ENCODE results near the gene RIC8A.
A peak's percentile ranks its signal among the peaks of the same experiment; 100 is the strongest.
"Not testable (repeated sequence)": the region's sequence is repeated elsewhere in the genome, so short reads cannot be mapped to it uniquely, and the experiment has no call there.

Gene RIC8A

GRCh38 chr11:220641-221215 lies 13.2 kb downstream of the RIC8A start:
- DNase-seq, result not testable (repeated sequence)

DNA sequence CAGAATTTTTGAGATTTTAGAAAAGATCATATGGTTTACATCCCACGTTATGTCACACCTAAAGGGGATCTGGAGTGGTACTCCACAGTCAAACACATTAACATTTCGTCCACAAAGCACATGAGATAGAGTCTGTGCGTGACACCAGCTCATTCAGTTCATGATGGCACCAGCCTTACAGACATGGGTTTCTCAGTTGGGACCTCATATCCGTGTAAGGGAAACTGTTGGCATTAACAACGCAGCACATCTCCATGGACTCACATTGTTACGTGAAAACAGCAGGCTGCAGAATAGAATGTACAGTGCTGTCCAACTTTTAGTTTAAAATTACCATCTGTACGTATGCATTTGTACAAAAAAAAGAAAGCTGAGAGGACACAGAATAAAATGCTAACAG lies 14.0 kb downstream of the RIC8A start:
- no peak for DNase-seq

DNA sequence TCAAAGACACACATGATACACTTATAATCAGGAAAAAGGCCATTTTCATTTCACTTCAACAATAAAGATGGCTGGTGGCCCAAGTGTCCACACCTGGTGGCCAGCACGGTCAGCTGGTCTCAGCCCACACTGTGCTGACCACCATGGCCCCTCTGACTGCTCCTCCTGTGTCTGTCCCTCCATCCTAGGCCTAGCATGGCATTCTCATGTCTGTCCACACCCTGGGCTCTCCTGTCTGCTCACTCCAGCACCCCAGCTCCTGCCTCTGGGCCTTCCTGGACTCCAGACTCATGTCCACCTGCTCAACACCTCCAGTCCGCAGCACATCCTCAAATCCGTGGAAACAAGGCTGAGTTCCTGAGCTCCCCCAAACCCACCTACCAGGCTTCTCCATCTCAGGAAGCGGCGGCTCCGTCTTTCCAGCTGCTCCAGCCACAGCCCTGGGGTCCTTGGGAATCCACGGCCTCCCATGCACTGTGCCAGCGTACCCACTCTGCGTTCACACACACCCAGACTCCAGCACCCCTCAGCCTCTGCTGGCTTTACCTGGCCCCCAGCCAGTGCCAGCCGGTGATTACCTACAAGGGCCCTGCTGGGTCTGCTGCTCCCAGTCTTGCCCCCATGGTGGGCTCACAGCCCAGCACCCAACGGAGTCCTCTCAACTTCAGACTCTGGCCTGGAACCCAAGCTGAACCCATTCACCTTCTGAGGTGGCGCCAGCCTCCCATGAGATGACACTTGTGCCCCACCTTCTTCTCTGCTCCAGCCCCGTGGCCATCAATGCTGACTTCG lies 14.7 kb downstream of the RIC8A start:
- no peak for DNase-seq

- no peak for DNase-seq
These were observed 15.7 kb downstream of the RIC8A start for GRCh38 chr11:223026-223789.

- no peak for DNase-seq
These were observed 16.4 kb downstream of the RIC8A start for GRCh38 chr11:223884-224283.

DNA sequence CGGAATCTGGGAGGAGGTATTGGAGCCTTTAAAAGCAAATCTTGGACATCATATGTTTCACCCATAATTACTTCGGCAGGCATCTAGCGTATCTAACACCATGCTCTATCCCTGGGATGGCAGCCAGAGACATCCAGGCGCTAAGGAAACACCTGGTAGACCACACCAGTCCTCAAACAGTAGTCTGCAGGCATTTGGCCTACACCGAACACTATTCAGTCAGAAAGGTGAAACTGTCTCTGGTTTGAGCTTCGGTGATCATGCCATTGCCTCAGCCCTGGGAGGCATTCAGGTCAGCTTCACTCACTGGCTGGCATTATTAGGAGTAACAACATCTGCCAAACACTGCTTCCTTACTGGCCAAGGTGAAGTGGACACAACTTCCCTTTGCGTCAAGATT lies 16.9 kb downstream of the RIC8A start:
- no peak for DNase-seq

GRCh38 chr11:225734-226453 lies 18.4 kb downstream of the RIC8A start:
- no peak for DNase-seq

GRCh38 chr11:227824-228379 lies 20.4 kb downstream of the RIC8A start:
- DNase-seq, result no peak

DNA sequence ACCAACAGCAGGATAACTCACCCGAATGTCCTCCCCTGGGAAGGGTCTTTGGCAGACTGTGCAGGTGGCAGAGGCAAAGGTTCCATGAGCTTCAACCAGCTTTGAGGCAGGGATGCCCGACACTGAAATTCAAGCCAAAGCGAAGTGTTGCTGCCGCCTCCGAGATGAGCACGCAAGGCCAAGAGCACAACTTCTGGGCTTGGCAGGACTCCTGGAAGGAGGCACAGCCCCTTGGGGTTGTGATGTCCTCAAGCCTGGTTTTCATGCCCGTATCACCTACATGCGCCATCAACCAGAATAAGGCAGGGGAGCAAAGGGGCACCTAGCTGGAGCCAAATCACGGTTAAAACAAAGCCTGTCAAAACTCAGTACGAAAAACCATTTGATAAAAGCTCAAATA lies 22.9 kb downstream of the RIC8A start:
- DNase-seq, result no peak

GRCh38 chr11:232783-233565 lies 25.5 kb downstream of the RIC8A start:
- DNase-seq, result no peak

- no peak for DNase-seq
These were observed 27.7 kb downstream of the RIC8A start for GRCh38 chr11:235180-235579.

DNA sequence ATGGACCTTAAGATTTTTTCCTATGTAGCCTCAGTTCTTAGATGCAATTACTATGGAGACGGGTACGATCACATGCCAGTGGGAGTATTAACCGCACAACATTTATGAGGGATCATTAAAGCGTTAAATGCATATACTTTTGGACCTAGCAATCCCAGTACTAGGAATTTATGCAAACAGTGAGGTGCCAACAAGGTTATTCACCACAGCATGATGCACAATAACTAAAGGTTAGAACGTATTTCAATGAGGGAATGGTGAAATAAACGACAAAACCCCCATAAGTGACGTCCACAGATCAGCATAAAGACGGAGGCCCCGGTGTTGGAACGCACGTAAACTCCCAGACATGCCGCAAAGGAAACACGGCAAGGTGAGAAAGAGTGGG lies 28.1 kb downstream of the RIC8A start:
- no peak for DNase-seq

- peak; percentile 73 for DNase-seq
These were observed 28.7 kb downstream of the RIC8A start, which contains the start of gene SIRT3 for GRCh38 chr11:235997-236773. Gene SIRT3 (minus strand): TSS chr11:236342. CDS start chr11:236328, 14 bp downstream.

GRCh38 chr11:236774-237767 lies 29.6 kb downstream of the RIC8A start, which contains the start of gene PSMD13:
Gene PSMD13 (plus strand): TSS chr11:236976. CDS start chr11:237050, 74 bp downstream.
- DNase-seq, result peak; percentile 70

DNA sequence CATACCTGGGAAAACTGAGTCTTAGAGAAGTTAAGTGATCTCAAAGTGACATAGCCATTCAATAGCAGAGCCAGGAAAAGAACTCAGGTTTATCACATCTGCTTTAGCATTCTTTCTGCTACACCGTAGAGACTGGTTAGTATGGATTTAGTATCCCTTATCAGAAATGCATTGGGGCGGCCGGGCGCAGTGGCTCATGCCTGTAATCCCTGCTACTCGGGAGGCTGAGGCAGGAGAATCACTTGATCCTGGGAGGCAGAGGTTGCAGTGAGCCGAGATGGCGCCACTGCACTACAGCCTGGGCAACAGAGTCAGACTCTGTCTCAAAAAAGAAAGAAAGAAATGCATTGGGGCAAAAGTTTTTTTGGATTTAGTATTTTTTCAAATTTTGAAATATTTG lies 30.8 kb downstream of the RIC8A start:
- DNase-seq, result not testable (repeated sequence)

GRCh38 chr11:240315-240714 lies 32.8 kb downstream of the RIC8A start:
- no peak for DNase-seq

- no peak for DNase-seq
These were observed 34.1 kb downstream of the RIC8A start for GRCh38 chr11:241634-242033.

DNA sequence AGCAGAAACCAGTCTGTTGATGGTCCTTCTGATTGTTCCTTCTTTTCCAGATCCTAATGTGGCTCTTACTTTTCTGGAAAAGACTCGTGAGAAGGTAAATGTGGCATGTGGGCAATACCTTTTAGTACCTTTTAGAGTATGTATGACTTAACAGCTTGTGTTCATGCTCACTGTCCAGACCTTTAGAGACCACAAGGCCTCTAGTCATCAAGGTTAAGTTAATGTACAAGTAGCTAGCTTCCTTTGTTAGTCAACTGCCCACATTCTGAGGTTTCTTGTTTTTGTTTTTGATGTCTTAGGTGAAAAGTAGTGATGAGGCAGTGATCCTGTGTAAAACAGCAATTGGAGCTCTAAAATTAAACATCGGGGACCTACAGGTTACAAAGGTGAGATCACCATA lies 36.9 kb downstream of the RIC8A start:
- no peak for DNase-seq

DNA sequence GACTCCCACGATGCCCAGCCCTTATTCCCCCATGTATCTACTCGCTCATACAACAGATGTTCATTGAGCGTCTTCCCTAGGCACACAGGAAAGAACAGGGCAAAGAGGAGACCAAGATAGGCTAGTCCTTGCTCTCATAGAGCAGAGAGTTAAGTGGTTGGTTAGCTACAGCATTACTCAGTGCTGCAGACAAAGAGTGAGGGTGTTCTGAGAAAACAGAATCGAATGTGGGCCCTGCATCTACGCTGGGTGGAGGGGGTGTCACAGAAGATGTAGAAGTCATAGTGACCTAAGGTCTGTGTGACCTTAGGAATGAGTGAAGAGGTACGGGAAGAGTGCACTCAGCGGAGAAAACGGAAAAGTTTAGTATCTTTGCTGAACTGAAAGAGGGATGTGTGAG lies 41.6 kb downstream of the RIC8A start:
- no peak for DNase-seq

DNA sequence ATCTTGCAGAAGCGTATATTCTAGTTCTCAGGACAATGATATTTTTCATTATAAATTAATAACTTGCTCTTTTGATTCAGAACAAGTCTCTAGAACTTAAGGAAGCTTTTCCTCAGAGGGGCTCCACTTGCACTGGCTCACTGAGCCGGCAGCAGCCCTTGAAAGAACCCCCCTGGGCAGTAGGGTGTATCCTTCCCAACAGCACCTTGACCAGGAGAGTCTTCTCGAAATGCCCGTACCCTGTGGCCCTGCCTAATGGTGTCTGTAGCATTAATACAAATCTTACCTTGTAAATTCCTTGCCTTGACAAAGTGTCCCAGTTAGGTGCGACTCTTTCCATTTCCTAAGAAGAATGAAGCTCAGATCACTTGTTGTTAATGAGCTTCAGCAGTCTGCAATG lies 42.8 kb downstream of the RIC8A start:
- DNase-seq, result no peak
